ENCODE results near the gene TET3.

TET3 gene

DNA sequence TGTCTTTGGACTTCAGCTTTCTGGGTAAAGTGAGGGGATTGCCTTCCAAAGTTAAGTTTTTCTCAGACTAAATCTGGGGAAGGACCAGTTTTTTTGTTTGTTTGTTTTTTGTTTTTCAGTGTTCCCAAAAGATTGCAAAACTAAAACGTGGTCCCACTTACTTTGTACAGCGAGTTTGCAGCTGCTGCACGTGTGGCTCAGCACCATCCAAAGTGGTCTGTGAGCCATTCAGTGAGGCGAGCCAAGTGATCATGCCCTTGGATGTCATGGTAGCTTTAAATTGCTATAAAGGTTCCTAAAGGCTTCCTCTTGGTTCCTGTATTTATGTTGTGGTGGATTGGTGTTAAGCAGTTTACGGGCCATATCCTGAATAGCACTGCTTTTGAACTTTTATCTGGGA lies 23.0 kb downstream of the TET3 start:
- no peak for DNase-seq

DNA sequence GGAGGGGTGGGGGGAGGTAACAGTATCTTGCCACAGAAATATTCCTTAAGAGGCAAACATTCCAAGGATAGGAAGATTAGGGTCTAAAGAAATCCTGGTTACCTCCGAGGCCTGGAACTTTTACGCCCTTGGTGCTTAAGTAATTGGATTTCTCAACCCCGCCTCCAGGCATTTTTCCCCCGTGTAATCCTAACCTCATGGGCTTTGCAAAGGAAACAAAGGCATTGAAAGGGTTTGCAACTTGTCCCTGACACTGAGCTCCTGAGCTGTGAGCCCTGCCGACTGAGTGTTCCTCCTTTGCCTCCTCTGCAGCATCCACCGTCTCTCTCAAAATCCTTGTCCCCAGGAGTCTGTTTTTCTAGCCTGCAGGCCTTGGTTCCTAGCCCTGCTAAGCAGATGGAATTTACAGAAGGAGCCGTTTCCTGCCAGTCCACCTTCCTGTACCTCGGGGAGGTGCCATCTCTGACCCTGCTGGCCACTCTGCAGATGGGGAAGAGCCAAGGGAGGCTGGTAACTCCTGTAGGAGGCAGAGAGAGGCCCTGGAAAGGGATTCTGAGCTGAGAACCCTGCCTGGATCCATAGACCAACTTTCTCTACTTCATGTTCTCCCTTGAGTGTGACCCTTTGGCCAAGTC lies 24.2 kb downstream of the TET3 start:
- DNase-seq = no peak

DNA sequence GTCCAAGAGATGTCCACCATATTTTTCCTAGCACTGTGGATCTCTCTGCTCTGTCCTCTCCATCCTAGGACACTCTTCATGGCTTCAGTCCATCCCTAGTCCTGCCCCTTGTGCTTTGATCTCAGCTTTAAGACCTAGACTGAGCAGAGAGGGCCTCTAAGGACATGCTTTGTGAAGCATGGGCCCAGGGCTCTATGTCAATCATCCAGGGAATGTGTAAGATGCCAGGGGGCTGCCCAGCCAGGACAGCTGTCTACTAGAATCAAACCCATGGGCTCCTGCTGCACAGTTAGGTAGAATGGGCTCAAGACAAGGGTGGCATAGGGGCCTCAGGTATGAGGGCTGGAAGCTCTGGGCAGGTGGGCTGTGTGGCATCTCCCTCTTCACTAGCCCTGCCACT lies 24.9 kb downstream of the TET3 start:
- DNase-seq = no peak

DNA sequence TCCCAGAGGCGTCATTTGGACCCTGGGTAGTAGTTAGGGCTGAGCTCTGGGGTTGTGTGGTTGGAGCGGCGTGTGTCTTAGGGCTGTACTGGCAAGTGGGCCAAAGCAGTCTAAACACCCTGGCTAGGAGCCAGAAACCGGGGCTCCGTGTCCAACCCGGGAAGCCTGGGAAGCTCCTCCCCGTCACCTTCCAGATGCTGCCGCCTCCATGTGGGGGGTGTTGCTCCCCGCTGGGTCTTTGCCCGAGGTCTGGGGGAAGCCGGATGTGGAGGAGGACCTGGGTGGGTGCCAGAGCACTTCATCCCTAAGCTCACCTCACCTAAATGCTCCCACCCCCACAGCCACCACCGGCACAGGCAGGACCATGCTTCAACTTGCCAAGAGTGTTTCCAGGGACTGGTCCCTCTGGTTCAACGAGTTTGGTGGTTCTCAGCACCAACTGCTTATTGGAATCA lies 25.4 kb downstream of the TET3 start:
- no peak for DNase-seq

DNA sequence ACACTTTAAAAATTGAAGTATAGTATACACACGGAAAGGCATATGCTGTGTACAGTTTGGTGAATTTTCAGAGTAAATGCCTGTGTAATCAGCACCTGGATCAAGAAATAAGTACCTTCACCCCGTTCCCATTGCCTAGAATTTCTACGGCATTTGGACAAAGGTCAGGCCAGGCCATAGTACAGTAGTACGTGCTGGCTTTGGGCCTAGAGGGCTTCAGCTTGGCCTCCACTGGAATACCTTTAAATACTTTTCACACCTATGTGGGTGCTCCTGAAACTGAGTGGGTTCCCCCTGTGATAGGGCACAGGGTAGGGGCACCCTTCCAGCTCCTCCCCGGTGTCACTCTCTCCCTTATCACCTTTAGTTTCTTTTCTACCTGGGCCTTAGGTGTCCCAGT lies 26.5 kb downstream of the TET3 start:
- DNase-seq = no peak

DNA sequence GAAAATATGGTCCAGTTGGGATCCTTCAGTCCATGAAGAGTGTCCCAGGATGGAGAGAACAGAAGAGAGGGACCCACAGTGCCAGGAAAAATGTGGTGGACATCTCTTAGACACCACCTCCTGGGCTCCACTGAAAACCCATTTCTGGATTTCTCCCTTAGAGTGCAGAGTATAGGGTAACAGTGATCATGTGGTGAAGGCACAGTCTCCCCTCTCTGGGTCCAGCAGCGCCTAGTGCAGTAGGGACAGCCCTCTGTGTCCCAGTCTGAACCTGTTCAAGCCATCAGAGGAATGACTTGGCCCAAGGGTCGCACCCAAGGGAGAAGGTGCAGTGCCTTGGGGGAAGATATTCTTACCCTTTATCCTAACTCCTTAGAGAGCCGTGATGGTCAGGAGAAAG lies 30.1 kb downstream of the TET3 start:
- no peak for DNase-seq

DNA sequence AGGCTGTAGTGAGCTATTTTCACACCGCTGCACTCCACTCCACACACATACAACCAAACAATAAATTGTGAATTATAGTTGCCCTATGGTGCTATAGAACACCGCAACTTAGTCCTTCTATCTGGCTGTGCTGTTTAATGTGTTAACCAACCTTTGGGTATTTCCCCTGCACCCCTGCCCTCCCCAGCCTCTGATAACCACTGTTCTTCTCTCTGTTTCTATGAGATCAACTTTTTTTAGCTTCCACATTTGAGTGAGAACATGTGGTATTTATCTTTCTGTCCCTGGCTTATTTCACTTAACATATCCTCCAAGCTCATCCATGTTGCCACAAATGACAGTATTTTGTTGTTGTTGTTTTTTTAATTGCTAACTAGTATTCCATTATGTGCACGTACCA lies 32.5 kb downstream of the TET3 start:
- no peak for DNase-seq

DNA sequence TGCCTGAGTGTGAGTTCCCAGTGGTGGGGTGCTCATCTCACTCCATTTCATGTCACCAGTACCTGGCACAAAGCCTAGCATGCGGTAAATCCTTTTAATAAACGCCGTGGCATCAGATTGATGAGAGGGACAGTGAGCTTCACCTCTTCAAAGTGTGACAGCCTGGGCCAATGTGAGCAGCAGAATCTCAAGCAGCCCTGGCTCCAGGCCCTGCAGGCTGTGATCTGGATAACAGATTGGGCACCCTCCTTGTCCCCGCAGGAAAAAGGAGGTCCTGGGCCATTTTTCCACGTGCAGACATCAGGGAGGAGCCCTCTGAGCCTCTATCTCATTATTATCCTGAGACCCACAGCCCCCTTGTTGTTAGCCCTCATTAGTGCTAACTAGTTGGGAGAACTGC lies 34.8 kb downstream of the TET3 start:
- DNase-seq = no peak

DNA sequence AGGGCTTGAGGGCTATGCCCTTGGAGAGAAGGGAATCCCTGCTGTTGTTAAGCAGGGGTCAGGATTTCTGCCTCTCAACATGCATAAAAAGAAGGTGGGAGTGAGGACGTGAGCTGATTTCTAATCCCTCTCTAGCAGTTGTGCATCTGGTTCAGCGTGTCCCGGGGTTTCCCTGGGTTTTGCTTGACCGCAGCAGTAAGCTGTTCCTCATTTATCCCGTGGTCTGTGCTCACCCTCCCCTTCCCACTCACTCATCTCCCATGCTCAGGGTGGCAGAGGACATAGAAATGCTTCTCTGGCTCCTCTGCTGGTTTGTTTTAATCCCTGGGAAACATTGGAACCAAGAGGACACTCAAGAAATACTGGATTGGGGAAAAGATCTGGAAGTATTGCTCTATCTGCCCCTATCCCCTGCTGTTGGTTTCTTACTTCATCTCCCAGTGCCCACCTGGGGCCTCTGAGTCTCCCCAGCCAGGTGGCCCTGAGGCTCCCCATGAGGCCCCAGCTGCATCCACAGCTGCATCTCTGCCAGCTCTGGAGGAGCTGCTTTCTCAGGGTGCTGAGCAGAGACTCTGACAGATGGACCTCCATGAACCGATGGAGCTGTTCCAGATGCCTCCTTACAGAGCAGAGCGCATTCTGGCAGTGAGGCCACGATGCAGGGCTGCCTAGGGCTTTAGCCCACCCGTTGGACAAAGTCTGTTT lies 36.1 kb downstream of the TET3 start:
- peak; percentile 91 for DNase-seq

DNA sequence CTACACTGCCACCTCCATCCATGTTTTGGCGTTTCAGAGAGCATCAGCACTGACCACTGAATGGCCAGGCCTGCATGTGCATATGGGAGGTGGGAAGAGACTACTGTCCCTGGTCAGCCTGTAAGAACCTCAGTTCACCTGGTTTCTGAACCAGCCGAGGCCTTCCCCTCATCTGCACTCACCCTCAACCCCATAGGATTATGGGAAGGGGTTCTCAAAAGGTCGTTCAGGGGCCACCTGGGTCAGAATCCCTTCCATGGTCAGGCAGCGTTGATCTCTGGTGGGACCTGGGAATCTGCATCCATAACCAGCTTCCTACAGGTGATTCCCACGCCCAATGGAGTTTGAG lies 36.7 kb downstream of the TET3 start:
- no peak for DNase-seq

DNA sequence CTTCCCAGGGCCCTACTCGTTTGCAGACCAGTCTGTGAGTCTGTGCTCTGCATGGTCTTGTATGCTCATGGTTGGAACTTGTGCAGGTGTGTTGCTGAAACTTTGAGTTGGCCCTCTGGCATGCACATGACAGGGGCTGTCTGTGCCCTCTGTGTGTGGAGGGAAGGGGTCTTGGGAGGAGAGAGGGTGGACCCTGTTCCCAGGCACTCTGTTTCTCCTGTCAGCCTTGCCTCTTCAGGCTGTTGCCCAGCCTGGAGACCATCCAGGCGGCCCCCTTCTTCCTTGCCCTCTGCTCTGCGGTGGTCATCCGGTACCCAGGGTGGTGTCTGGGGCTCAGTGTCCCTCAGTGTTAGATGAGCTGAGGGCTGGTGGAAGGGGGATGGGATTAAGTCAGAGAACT lies 39.5 kb downstream of the TET3 start:
- DNase-seq = no peak

DNA sequence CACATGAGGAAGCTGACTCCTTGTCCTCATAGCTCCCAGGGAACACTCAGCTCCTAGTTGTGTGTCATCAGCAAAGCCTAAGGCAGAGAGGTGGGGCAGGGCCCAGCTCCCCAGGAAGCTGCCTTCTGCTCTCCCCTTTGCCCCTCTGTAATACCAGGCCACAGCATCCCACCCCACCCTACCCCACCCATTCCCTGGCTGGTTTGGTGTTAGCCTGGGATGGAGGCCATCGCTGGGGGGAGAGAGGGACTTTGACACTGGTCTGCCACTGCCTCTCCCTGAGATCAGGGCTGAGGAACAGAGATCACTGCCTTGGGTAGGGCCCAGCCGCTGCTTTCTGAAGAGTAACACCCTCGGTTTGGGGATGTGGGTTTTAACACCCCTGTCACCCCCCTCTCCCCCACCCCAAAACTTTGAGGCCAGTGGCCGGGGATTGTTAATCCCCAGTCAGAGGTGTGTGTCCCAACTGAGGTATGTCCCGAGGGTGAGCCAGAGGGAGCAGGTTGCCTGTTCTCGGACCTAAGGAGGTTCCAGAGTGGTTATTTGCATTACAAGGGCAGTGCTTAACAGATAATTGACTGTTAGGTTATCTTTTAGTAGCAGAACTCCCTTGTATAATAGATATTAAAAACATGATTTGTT lies 41.4 kb downstream of the TET3 start:
- DNase-seq = no peak

DNA sequence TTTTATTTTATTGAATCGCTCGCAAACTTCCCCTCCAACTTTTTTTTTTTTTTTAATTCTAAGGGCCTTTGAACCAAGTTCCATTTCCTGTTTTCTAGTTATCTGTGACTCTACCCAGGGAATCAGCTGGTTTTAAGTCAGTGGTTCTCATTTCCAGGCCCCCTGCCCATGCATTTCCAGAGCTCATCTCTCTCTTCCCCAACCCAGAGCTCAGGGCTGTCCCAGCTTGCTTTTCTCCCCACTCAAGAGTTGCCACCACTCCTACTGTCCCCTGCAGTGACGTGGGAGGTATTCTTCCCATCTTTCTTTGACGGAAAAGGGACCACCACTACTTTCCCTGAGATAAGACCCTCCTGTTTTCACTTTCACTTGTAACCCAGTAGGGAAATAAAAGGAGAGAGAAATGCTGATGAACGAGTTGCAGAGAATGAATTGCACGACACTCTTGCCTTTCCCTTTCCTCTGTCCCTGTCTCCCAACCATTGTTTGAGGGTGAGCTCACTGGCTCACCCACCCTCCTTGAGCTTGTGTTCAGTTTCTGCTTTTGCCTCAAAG lies 42.1 kb downstream of the TET3 start:
- DNase-seq = no peak

DNA sequence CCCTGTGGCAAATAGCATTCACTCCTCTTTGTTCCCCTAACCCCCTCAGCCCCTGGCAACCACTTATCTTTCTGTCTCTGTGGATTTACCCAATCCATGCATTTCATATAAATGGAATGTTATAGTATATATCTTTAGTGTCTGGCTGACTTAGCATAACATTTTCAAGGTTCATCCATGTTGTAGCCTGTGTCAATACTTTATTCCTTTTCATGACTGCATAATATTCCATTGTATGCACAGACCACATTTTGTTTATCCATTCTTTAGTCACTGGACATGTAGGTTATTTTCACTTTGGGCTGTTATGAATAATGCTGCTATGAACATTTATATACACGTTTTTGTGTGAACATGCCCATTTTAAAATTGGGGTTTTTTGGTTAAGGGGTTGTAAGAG lies 42.8 kb downstream of the TET3 start:
- no peak for DNase-seq

DNA sequence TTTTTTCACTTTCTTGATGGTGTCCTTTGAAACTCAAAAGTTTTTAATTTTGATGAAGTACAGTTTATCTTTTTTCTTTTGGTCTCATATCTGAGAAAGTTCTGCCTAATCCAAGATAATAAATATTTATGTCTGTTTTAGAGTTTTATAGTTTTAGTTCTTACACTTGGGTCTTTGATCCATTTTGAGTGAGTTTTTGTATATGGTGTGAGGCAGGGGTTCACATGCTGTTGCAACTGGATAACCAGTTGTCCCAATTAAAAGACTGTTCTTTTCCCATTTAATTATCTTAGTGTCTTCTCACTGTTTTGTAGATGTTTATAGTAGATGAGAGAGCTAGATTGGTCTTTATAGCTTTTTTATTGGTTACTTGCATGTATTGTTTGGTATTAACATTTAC lies 43.6 kb downstream of the TET3 start:
- DNase-seq = no peak

DNA sequence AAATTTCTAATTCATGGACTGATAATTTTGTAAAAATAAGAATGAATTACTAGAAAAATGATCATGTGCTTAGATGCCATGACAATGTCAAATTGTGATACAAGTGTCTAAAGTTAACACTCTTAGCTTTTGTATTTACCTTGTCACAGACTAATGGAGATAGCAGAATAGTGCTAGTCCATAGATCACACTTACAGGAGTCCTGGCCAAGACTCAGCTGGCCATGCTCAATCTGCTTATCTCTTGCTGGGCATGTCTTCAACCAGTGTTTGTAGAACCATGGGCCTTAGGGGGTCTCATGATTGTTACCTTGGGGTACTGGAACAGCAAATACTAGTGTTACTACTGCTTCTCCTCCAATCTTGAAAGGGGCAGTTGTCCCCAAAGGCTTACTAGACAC lies 44.0 kb downstream of the TET3 start:
- DNase-seq = no peak

DNA sequence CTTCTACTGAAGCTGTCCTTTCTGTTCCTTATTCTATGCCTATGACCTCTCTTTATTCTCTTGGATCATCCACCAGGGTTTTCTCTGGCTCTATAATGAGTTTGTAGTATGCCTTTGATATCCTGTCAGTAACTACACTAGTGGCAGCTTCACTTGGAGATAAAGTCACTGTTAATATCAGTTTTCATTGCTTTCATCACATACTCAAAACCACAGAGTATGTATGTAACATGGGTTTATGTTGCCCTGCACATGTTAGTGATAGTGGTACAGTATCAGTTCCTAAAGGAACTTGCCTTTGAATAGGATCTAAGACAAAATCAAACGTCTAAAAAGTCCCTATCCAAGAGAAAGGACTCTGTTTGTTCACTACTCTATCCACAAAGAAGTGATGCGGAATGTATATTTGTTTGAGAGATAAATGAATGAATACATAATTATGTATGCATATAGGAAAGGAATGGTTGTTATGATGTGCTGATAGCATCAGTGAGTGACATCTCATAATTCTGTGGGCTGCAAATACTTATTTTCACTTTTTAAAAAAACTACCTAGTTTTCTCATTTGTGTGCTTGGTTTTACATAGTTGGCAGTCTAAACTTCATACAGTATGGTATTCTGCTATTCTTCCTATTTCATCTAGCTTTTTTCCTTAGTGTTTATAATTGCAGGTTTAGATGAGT lies 45.1 kb downstream of the TET3 start:
- DNase-seq = peak; percentile 26

DNA sequence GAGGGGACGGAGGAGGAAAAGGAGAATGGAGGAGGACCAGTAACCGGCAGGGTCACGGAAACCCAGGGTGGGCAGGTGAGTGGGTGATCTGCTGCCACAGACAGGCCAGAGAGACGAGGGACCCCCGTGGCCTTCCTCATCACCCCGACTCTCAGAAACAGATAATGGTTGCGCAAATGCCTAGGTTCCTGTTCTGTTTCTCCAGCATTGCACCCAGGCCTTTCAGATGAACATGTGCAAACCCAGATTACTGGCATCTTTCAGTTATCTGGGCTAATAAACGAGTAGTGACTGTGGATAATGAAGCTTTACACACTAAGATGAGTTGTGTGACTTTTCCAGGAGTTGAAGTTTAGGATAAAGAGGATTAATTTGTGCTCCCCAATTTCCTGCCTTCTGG lies 46.5 kb downstream of the TET3 start:
- no peak for DNase-seq

DNA sequence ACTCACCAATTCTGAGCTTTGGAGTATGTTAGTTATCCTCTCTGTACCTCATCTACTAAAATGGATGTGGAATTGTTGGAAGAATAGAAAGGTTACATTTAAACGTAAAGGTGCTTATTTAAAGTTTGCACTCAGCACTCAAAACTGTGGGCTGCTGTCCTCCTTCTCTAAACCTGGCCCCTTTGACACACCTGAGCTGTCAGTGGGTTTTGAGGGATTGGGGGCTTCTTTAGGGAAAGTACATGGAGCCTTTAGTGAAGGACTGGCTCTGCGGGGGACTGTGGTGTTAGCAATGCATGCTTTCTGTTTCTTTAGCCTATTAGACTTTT lies 47.2 kb downstream of the TET3 start:
- DNase-seq = no peak

DNA sequence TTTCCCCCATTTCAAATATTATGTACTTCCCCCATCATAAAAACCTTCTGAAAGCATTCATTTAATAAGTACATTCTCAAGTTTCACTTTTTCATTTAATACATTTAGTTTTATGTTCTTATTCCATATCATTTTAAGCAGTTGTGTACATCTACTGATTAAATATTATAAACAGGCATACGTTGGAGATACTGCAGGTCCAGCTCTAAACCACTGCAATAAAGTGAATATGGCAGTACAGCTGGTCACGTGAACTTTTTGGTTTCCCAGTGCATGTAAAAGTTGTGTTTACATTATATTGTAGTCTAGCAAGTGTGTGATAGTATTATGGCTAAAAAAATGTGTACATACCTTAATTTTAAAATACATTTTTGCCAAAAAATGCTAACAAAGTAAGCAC lies 48.7 kb downstream of the TET3 start:
- DNase-seq = peak; percentile 15
